H1 (cell line): ENCODE data around the gene PKD1L1. TPM values are rescaled to one million over a fixed set of nuclear protein-coding genes. Genes with fewer than 3 reads are reported as not detected.

ENCODE experiments used
- CTCF ChIA-PET: fragments of 300-600 bp; sonication (Branson Sonifier 250); formaldehyde crosslinking; loops from one replicate; lab custom pipeline; 2021; ENCODE audit not compliant: partially characterized antibody; lab: Charles Lee
- POLR2A ChIA-PET: fragments of 300-600 bp; sonication (Branson Sonifier 250); formaldehyde crosslinking; loops from one replicate; lab custom pipeline; 2021; ENCODE audit warnings: inconsistent platforms; ENCODE audit not compliant: partially characterized antibody; lab: Charles Lee
- DNase-seq, 2 experiments: peaks; one replicate each; pipeline versions ENCODE4 v3.0.0 to v3.0.0-alpha.2; 2010 to 2022; ENCODE audit warnings: low spot score in 2 of 2, low read depth in 1 of 2, mixed read lengths in 1 of 2
- FAIRE-seq: peaks from 2 replicates; lab custom pipeline; 2011; peaks lifted over from hg19 to GRCh38; lab: Jason Lieb, UNC
- H2AFZ ChIP-seq: 2 replicates; pipeline ENCODE4 v1.8.1; 2012; ENCODE audit warnings: low read length, inconsistent platforms
- H2AK5ac ChIP-seq: 2 replicates; pipeline ENCODE4 v1.6.1; 2013; ENCODE audit warnings: low read depth, low read length
- H2BK120ac ChIP-seq: replicated peaks from 2 replicates; pipeline ENCODE3; 2013; ENCODE audit warnings: low read depth, low read length, inconsistent platforms
- H2BK12ac ChIP-seq: 2 replicates; pipeline ENCODE4 v1.6.1; 2013; ENCODE audit warnings: low read depth, low read length
- H2BK15ac ChIP-seq: 2 replicates; pipeline ENCODE4 v1.6.1; 2013; ENCODE audit warnings: low read length
- H2BK20ac ChIP-seq: 2 replicates; pipeline ENCODE4 v1.6.1; 2013; ENCODE audit warnings: low read length
- H2BK5ac ChIP-seq: 2 replicates; pipeline ENCODE4 v1.6.1; 2013; ENCODE audit warnings: low read depth, low read length
- H3K14ac ChIP-seq: 2 replicates; pipeline ENCODE4 v1.6.1; 2013; ENCODE audit warnings: inconsistent platforms; ENCODE audit not compliant: insufficient read length
- H3K18ac ChIP-seq: 2 replicates; pipeline ENCODE4 v1.6.1; 2013; ENCODE audit warnings: low read length; ENCODE audit errors: extremely low read depth
- H3K23ac ChIP-seq: 2 replicates; pipeline ENCODE4 v1.6.1; 2013; ENCODE audit warnings: inconsistent platforms; ENCODE audit not compliant: insufficient read length
- H3K23me2 ChIP-seq: 2 replicates; pipeline ENCODE4 v1.6.1; 2013; ENCODE audit warnings: low read depth, low read length
- H3K27ac ChIP-seq: 2 replicates; pipeline ENCODE4 v1.6.1; 2011; ENCODE audit warnings: low read depth, low read length, inconsistent platforms
- H3K27me3 ChIP-seq, 4 experiments: replicated peaks in 1 of 4; 1 replicate in 1 of 4; 2 replicates in 3 of 4; pipeline versions ENCODE4 v1.6.1 to v1.8.1; 2011 to 2013; ENCODE audit warnings: low read length in 3 of 4, mild to moderate bottlenecking in 3 of 4, inconsistent platforms in 2 of 4, mixed read lengths in 2 of 4, moderate library complexity in 1 of 4; ENCODE audit not compliant: control insufficient read depth in 3 of 4, insufficient read depth in 3 of 4; ENCODE audit errors: extremely low read depth in 1 of 4
- H3K36me3 ChIP-seq, 4 experiments: 2 replicates each; pipeline versions ENCODE4 v1.6.1 to v1.8.1; 2011 to 2013; ENCODE audit warnings: mild to moderate bottlenecking in 4 of 4, low read length in 3 of 4, moderate library complexity in 2 of 4, control low read depth in 1 of 4, inconsistent platforms in 1 of 4; ENCODE audit not compliant: insufficient read depth in 4 of 4, control insufficient read depth in 2 of 4
- H3K4ac ChIP-seq: replicated peaks from 2 replicates; pipeline ENCODE3; 2013; ENCODE audit warnings: low read length, low read depth, mixed read lengths, inconsistent platforms; ENCODE audit not compliant: insufficient read length
- H3K4me1 ChIP-seq, 4 experiments: replicated peaks in 1 of 4; 1 replicate in 1 of 4; 2 replicates in 3 of 4; pipeline versions ENCODE4 v1.6.1 to v1.8.1; 2011 to 2013; ENCODE audit warnings: low read length in 3 of 4, inconsistent platforms in 2 of 4, mixed read lengths in 1 of 4; ENCODE audit not compliant: insufficient read depth in 4 of 4, control insufficient read depth in 3 of 4
- H3K4me2 ChIP-seq, 2 experiments: 2 replicates each; pipeline versions ENCODE4 v1.6.1 to v1.8.1; 2011 to 2013; ENCODE audit warnings: low read depth in 2 of 2, low read length in 2 of 2, control low read depth in 1 of 2, inconsistent platforms in 1 of 2, mild to moderate bottlenecking in 1 of 2; ENCODE audit not compliant: insufficient read depth in 1 of 2
- H3K4me3 ChIP-seq, 4 experiments: fragments of 200-600, 300-600 bp in 1 of 4; sonication (generic), shearing (Covaris generic), sonication (Bioruptor Twin) in 1 of 4; 2 replicates each; pipeline versions ENCODE4 v1.5.1 to v1.8.1; 2011 to 2016; ENCODE audit warnings: low read length in 4 of 4, low read depth in 3 of 4, control low read depth in 2 of 4, inconsistent platforms in 2 of 4, mild to moderate bottlenecking in 2 of 4, mixed read lengths in 1 of 4, moderate library complexity in 1 of 4; ENCODE audit not compliant: insufficient read depth in 2 of 4; ENCODE audit errors: extremely low read depth in 1 of 4
- H3K56ac ChIP-seq: replicated peaks from 2 replicates; pipeline ENCODE3; 2013; ENCODE audit warnings: low read depth, mild to moderate bottlenecking, mixed read lengths, low read length, inconsistent platforms; ENCODE audit not compliant: insufficient read length
- H3K79me1 ChIP-seq: 2 replicates; pipeline ENCODE4 v1.6.1; 2013; ENCODE audit warnings: low read depth, low read length, control low read depth
- H3K79me2 ChIP-seq, 2 experiments: 2 replicates each; pipeline versions ENCODE4 v1.6.1 to v1.8.1; 2012 to 2013; ENCODE audit warnings: low read length in 2 of 2, mild to moderate bottlenecking in 2 of 2, inconsistent platforms in 1 of 2; ENCODE audit not compliant: insufficient read depth in 2 of 2, control insufficient read depth in 1 of 2
- H3K9ac ChIP-seq, 4 experiments: replicated peaks in 1 of 4; 1 replicate in 1 of 4; 2 replicates in 3 of 4; pipeline versions ENCODE4 v1.6.1 to v1.8.1; 2011 to 2013; ENCODE audit warnings: low read depth in 3 of 4, low read length in 3 of 4, control low read depth in 2 of 4, mild to moderate bottlenecking in 2 of 4, moderate library complexity in 2 of 4, inconsistent platforms in 1 of 4; ENCODE audit errors: extremely low read depth in 1 of 4
- H3K9me3 ChIP-seq, 2 experiments: 2 replicates each; pipeline versions ENCODE4 v1.6.1 to v1.8.1; 2012 to 2013; ENCODE audit warnings: mild to moderate bottlenecking in 2 of 2, moderate library complexity in 2 of 2, control low read depth in 1 of 2, inconsistent platforms in 1 of 2, low read depth in 1 of 2, low read length in 1 of 2, mixed read lengths in 1 of 2; ENCODE audit not compliant: insufficient read depth in 2 of 2
- H4K20me1 ChIP-seq, 2 experiments: replicated peaks in 1 of 2; 2 replicates each; pipeline versions ENCODE3 to v1.8.1; 2011 to 2013; ENCODE audit warnings: inconsistent platforms in 2 of 2, low read length in 2 of 2, mild to moderate bottlenecking in 1 of 2; ENCODE audit not compliant: insufficient read depth in 2 of 2, control insufficient read depth in 1 of 2
- H4K5ac ChIP-seq: 2 replicates; pipeline ENCODE4 v1.6.1; 2013; ENCODE audit warnings: low read length, low read depth, mixed read lengths, inconsistent platforms; ENCODE audit not compliant: insufficient read length
- H4K8ac ChIP-seq: 2 replicates; pipeline ENCODE4 v1.8.0; 2013; ENCODE audit warnings: mild to moderate bottlenecking, moderate library complexity, low read length, inconsistent platforms; ENCODE audit not compliant: insufficient read depth; ENCODE audit errors: extremely low read depth
- H4K91ac ChIP-seq: replicated peaks from 2 replicates; pipeline ENCODE3; 2013; ENCODE audit warnings: low read length, mixed read lengths, inconsistent platforms; ENCODE audit not compliant: insufficient read length
- BCL11A ChIP-seq, 2 experiments: IDR thresholded peaks; one replicate each; pipeline ENCODE4 v1.6.1; 2011; ENCODE audit warnings: low read depth in 2 of 2, low read length in 2 of 2, mild to moderate bottlenecking in 2 of 2
- CEBPB ChIP-seq: IDR thresholded peaks from 2 replicates; pipeline ENCODE4 v1.6.1; 2012; ENCODE audit warnings: low read depth, low read length
- HDAC2 ChIP-seq, 2 experiments: fragments of 300-600 bp in 1 of 2; sonication (generic) in 1 of 2; IDR thresholded peaks; 2 replicates each; pipeline ENCODE4 v1.6.1; 2011 to 2012; ENCODE audit warnings: low read depth in 2 of 2, low read length in 2 of 2, mild to moderate bottlenecking in 2 of 2, moderate library complexity in 2 of 2, borderline replicate concordance in 1 of 2, inconsistent platforms in 1 of 2
- NRF1 ChIP-seq: IDR thresholded peaks from 2 replicates; pipeline ENCODE4 v1.6.1; 2011; ENCODE audit warnings: mild to moderate bottlenecking, low read depth, low read length, improper control_type of control experiment
- RNF2 ChIP-seq: fragments of 200-900, 300-1000 bp; sonication (generic); IDR thresholded peaks from 2 replicates; pipeline ENCODE4 v1.7.1; 2016; ENCODE audit warnings: borderline replicate concordance, low read depth, mild to moderate bottlenecking, antibody characterized with exemption, low read length; ENCODE audit not compliant: poor library complexity, severe bottlenecking; ENCODE audit errors: missing control alignments
- SRF ChIP-seq: IDR thresholded peaks from 2 replicates; pipeline ENCODE4 v1.6.1; 2011; ENCODE audit warnings: mild to moderate bottlenecking, low read depth, low read length, moderate library complexity
- TAF1 ChIP-seq: IDR thresholded peaks from 2 replicates; pipeline ENCODE4 v1.6.1; 2011; ENCODE audit warnings: mild to moderate bottlenecking, low read depth, low read length
- WGBS, 2 experiments: shearing (Covaris generic) in 1 of 2; methylation state at CpG; one replicate each; pipeline versions ENCODE4 v1.1.6 to v1.1.7; 2013 to 2015; ENCODE audit warnings: low lambda C conversion rate in 2 of 2, mixed read lengths in 2 of 2, inconsistent platforms in 1 of 2, low coverage in 1 of 2, missing lambda C conversion rate in 1 of 2; ENCODE audit not compliant: insufficient replicate concordance in 2 of 2, insufficient coverage in 1 of 2, insufficient read length in 1 of 2; ENCODE audit errors: extremely low coverage in 1 of 2, missing lambda C conversion rate in 1 of 2; 5-methylcytosine and 5-hydroxymethylcytosine counted together
- polyA plus RNA-seq, 7 experiments: library from polyadenylated mRNA; depleted of rRNA in 3 of 7; stranded (reverse) in 5 of 7; unstranded in 2 of 7; fragments of >200 nt in 5 of 7; fragments of 200-250 nt in 2 of 7; gene quantifications; 1 replicate in 5 of 7; 2 replicates in 1 of 7; 4 replicates in 1 of 7; pipeline versions ENCODE4 v1.2.1 to v1.2.3, GENCODE V29; 2011 to 2013; ENCODE audit warnings: missing spikeins in 2 of 7, mixed read lengths in 2 of 7
- total RNA-seq: library from RNA; stranded (reverse); fragmentation: NEBNext Ultra II Directional; extraction: Animal tissue kit (Norgen Biotek cat#: 25700); gene quantifications from 2 replicates; pipeline ENCODE4 v1.2.1, GENCODE V29; 2021
- TF ChIP-seq, protein P1 (sequence below): IDR thresholded peaks from 2 replicates; pipeline ENCODE4 v1.6.1; 2012; ENCODE audit warnings: low read length, inconsistent platforms
- TF ChIP-seq, protein P2 (sequence below), 3 experiments: IDR thresholded peaks; 1 replicate in 2 of 3; 2 replicates in 1 of 3; pipeline versions ENCODE4 v1.5.1 to v1.6.1; 2011; ENCODE audit warnings: low read length in 3 of 3, mild to moderate bottlenecking in 3 of 3, inconsistent platforms in 2 of 3, low read depth in 1 of 3, moderate library complexity in 1 of 3; ENCODE audit not compliant: insufficient read depth in 1 of 3; ENCODE audit errors: control extremely low read depth in 1 of 3

PKD1L1 gene
- total and polyA plus RNA-seq, 2 of the 8 experiments (the other 6 are each of a cell fraction or from before 2014, with no cell fraction given), result 0.22 to 0.35 TPM

DNA sequence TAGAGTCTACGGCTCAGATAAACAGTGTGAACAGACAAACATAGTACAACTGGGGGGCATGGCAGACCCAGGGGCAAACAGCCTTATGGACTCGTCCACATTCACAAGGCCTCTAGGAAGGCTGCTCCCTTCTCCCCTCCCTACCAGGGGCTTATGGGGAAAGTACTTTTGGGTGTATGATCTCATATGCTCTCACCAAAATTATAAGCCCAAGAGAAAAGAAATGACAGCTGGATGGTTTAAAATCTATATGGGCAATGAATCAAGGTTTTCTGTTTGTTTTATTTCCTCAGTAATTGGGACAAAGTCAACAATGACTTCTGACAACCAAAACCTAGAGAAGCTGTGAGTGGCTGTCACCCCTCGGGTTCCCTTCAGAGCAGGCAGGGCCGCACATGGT, 144.4 kb downstream of the PKD1L1 start:
- Histone ChIP-seq H3K27ac (no peak overlapping the region), H2AK5ac (no peak overlapping the region), H2BK20ac (no peak overlapping the region), H3K14ac (no peak overlapping the region), H4K8ac (no peak overlapping the region), H3K23me2 (no peaks in the 10 kb centered on the region), H2BK15ac (no peak overlapping the region), H3K9ac (no peak overlapping the region), H3K79me2 (no peaks in the 10 kb centered on the region), H2BK12ac (no peak overlapping the region), H3K9me3 (no peaks in the 10 kb centered on the region), H3K4ac (no peak overlapping the region), H3K79me1 (no peaks in the 10 kb centered on the region), H3K36me3 (no peaks in the 10 kb centered on the region), H3K27me3 (no peaks in the 10 kb centered on the region), H3K18ac (no peak overlapping the region), H3K4me1 (no peaks in the 10 kb centered on the region), H3K56ac (no peak overlapping the region), H3K23ac (no peak overlapping the region), H2BK120ac (no peak overlapping the region), H2BK5ac (no peak overlapping the region), H4K91ac (no peak overlapping the region), H4K20me1 (no peaks in the 10 kb centered on the region), H3K4me2 (no peak overlapping the region), H4K5ac (no peak overlapping the region), H2AFZ (no peak overlapping the region), H3K4me3 (no peak overlapping the region)
- POLR2A ChIA-PET, result no interaction called here
- WGBS, 2 experiments, result 93% methylated on average over 4 of the region's 4 CpGs; no CpG with 5 or more reads in 1 of the 2 experiments
- CTCF ChIA-PET, result interaction anchor here (0.7 to 1.6 kb wide), 4 partner anchors 12 to 142 kb away, joined by 3 to 4 read pairs (median 4); no protein-coding TSS in a partner anchor
- no peak for FAIRE-seq
- no peak for DNase-seq
- TF ChIP-seq BCL11A (IDR thresholded peaks at IDR 0.05; ENCODE audit: low read depth in 2 of 2, low read length in 2 of 2), result no peak
- no peak for TF ChIP-seq SRF
- TF ChIP-seq, protein P1, sequence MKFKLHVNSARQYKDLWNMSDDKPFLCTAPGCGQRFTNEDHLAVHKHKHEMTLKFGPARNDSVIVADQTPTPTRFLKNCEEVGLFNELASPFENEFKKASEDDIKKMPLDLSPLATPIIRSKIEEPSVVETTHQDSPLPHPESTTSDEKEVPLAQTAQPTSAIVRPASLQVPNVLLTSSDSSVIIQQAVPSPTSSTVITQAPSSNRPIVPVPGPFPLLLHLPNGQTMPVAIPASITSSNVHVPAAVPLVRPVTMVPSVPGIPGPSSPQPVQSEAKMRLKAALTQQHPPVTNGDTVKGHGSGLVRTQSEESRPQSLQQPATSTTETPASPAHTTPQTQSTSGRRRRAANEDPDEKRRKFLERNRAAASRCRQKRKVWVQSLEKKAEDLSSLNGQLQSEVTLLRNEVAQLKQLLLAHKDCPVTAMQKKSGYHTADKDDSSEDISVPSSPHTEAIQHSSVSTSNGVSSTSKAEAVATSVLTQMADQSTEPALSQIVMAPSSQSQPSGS, result no peak
- TF ChIP-seq CEBPB, result no peak
- no peak for TF ChIP-seq HDAC2 (IDR thresholded peaks at IDR 0.05; ENCODE audit: borderline replicate concordance in 1 of 2, low read depth in 2 of 2, low read length in 2 of 2)
- no peak for TF ChIP-seq NRF1
- TF ChIP-seq RNF2, result no peak
- TF ChIP-seq TAF1, result no peak
- TF ChIP-seq, protein P2, sequence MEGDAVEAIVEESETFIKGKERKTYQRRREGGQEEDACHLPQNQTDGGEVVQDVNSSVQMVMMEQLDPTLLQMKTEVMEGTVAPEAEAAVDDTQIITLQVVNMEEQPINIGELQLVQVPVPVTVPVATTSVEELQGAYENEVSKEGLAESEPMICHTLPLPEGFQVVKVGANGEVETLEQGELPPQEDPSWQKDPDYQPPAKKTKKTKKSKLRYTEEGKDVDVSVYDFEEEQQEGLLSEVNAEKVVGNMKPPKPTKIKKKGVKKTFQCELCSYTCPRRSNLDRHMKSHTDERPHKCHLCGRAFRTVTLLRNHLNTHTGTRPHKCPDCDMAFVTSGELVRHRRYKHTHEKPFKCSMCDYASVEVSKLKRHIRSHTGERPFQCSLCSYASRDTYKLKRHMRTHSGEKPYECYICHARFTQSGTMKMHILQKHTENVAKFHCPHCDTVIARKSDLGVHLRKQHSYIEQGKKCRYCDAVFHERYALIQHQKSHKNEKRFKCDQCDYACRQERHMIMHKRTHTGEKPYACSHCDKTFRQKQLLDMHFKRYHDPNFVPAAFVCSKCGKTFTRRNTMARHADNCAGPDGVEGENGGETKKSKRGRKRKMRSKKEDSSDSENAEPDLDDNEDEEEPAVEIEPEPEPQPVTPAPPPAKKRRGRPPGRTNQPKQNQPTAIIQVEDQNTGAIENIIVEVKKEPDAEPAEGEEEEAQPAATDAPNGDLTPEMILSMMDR (IDR thresholded peaks at IDR 0.05; ENCODE audit: control extremely low read depth in 1 of 3, insufficient read depth in 1 of 3, low read depth in 1 of 3, low read length in 3 of 3), result no peak
